NCI-H146 treated with DMSO at 0.1 percent for 48 hours (cell line): ENCODE results near the gene FGD6.
A peak's percentile ranks its signal among the peaks of the same experiment; 100 is the strongest.
"Not testable (repeated sequence)": the region's sequence is repeated elsewhere in the genome, so short reads cannot be mapped to it uniquely, and the experiment has no call there.

Source experiments
- DNase-seq: peaks from one replicate; lab custom pipeline; 2025; ENCODE audit not compliant: unreplicated experiment; lab: John Stamatoyannopoulos, UW

Gene FGD6

GRCh38 chr12:95095866-95096265 lies 121.4 kb downstream of the FGD6 start:
- not testable (repeated sequence) for DNase-seq

- no peak for DNase-seq
Observed at GRCh38 chr12:95089462-95089861, 127.8 kb downstream of the FGD6 start.

GRCh38 chr12:95088379-95088778 lies 128.9 kb downstream of the FGD6 start:
- DNase-seq: no peak

- no peak for DNase-seq
Observed at GRCh38 chr12:95085612-95086011, 131.7 kb downstream of the FGD6 start.

GRCh38 chr12:95083938-95084337 lies 133.3 kb downstream of the FGD6 start:
- no peak for DNase-seq

- no peak for DNase-seq
Observed at GRCh38 chr12:95083471-95083870, 133.8 kb downstream of the FGD6 start.

- DNase-seq: no peak
Observed at GRCh38 chr12:95077341-95077740, 139.9 kb downstream of the FGD6 start.

GRCh38 chr12:95074766-95075165 lies 142.5 kb downstream of the FGD6 start:
- no peak for DNase-seq

GRCh38 chr12:95073698-95074520 lies 143.4 kb downstream of the FGD6 start:
- no peak for DNase-seq

- DNase-seq: peak; percentile 90
Observed at GRCh38 chr12:95072900-95073697, 144.2 kb downstream of the FGD6 start, which contains the start of gene NR2C1. NR2C1 (minus strand) TSS chr12:95073618; CDS start chr12:95067384, 6,234 bp downstream.

GRCh38 chr12:95070378-95070777 lies 146.9 kb downstream of the FGD6 start:
- DNase-seq: no peak

- DNase-seq: no peak
Observed at GRCh38 chr12:95066091-95066855, 151.0 kb downstream of the FGD6 start.

- no peak for DNase-seq
Observed at GRCh38 chr12:95060951-95061350, 156.3 kb downstream of the FGD6 start.

GRCh38 chr12:95059984-95060383 lies 157.3 kb downstream of the FGD6 start:
- DNase-seq: no peak

GRCh38 chr12:95057424-95057823 lies 159.8 kb downstream of the FGD6 start:
- DNase-seq: no peak

GRCh38 chr12:95055057-95055456 lies 162.2 kb downstream of the FGD6 start:
- no peak for DNase-seq

GRCh38 chr12:95054206-95054605 lies 163.1 kb downstream of the FGD6 start:
- DNase-seq: no peak

- no peak for DNase-seq
Observed at GRCh38 chr12:95051241-95051640, 166.0 kb downstream of the FGD6 start.

- DNase-seq: no peak
Observed at GRCh38 chr12:95037906-95038305, 179.4 kb downstream of the FGD6 start.

- DNase-seq: no peak
Observed at GRCh38 chr12:95034750-95035149, 182.5 kb downstream of the FGD6 start.
